Effector memory CD4-positive, alpha-beta T cell (primary cell): ENCODE data around the gene FOXO6.

Source experiments
- DNase-seq, 3 donors: peaks; one replicate each; pipeline ENCODE4 v3.0.0-alpha.2; 2020
- H3K27ac ChIP-seq: 2 replicates; pipeline ENCODE4 v1.7.0; 2013; ENCODE audit warnings: mild to moderate bottlenecking, low read length, moderate library complexity; ENCODE audit not compliant: insufficient read depth, poor library complexity, severe bottlenecking
- H3K27me3 ChIP-seq: replicated peaks from 2 replicates; pipeline ENCODE4 v1.7.0; 2013; ENCODE audit warnings: mild to moderate bottlenecking, low read length; ENCODE audit not compliant: insufficient read depth, control insufficient read depth, poor library complexity, severe bottlenecking
- H3K36me3 ChIP-seq: 2 replicates; pipeline ENCODE4 v1.7.0; 2013; ENCODE audit warnings: mild to moderate bottlenecking, low read length, moderate library complexity; ENCODE audit not compliant: control insufficient read depth, insufficient read depth
- H3K4me1 ChIP-seq: 2 replicates; pipeline ENCODE4 v1.7.0; 2013; ENCODE audit warnings: low read length, mild to moderate bottlenecking; ENCODE audit not compliant: control insufficient read depth, insufficient read depth, poor library complexity, severe bottlenecking
- H3K4me3 ChIP-seq: 2 replicates; pipeline ENCODE4 v1.7.0; 2013; ENCODE audit warnings: low read length, low read depth, mild to moderate bottlenecking; ENCODE audit not compliant: insufficient read depth, poor library complexity, severe bottlenecking
- H3K9me3 ChIP-seq: 2 replicates; pipeline ENCODE4 v1.7.0; 2013; ENCODE audit warnings: mild to moderate bottlenecking, low read length, moderate library complexity; ENCODE audit not compliant: control insufficient read depth

The FOXO6 gene

DNA sequence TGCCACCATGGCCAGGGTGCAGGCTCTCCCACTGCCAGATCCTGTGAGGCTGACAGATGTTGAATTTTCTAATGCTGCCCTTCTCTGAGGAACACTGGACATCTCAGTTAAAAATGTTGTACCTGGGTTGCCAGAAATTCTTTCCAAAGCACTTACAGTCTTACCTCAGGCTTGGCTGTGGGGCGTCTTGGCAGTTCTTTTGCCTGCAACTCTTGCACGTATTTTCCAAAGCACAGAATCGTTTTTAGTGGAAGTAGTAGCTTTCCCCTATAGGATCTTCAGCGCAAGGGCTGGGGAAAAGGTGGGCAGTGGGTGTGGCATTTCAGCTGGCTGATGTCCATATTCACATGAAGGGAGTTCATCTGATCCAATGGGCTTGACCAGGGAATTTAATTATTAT is 69.3 kb downstream of the FOXO6 start:
- H3K4me1 ChIP-seq = no peaks in the 10 kb centered on the region

DNA sequence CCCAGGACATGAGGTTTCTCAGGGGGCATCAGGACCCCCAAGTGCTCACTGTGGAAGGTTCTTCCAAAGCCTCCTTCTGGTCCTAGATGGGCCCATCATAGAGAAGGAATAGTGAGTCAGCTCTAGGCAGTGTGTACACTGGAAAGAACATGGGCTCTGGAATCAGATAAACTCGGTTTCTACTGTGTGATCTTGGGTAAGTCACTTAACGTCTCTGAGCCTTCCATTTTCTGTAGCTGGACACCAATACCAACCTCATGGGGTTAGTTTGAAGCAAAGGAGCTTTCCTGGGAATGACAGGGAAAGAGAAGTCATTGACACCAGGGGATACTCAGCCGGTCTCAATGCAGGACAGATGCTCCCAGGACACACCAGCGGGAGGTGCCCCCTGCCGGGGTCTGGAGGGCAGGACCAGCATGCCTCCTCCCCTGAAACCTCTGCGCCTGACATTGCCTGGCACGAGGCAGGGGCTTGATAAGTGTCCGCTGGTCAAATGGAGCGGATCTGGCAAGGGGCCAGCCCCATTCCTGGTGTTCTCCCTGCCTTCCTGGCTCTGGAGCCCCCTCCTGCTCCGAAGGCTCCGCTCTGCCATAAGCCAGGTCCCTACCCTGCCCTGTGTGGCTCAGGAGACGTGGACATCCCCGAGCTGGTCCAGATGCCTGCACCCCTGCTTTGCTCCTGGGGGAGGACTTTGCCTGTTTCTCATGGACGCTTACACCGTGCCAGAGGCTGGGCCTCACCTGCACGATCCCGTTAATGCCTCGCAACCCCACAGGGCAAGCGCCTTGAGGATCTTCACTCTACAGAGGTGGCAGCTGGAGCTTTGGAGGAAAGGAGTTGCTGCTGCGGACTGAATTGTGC is 70.5 kb downstream of the FOXO6 start:
- Histone ChIP-seq H3K4me3 (no peak overlapping the region), H3K27me3 (no peaks in the 10 kb centered on the region), H3K9me3 (no peaks in the 10 kb centered on the region), H3K4me1 (no peaks in the 10 kb centered on the region), H3K36me3 (no peaks in the 10 kb centered on the region), H3K27ac (no peak overlapping the region)
- DNase-seq = no peak

More for the DNA sequence above, 69.3 kb downstream of the FOXO6 start:
- H3K27me3 ChIP-seq = no peaks in the 10 kb centered on the region
- H3K36me3 ChIP-seq = no peaks in the 10 kb centered on the region
- H3K4me3 ChIP-seq = no peak overlapping the region
- no peak for DNase-seq
- no peak overlapping the region for H3K27ac ChIP-seq
- H3K9me3 ChIP-seq = no peaks in the 10 kb centered on the region
